ENCODE results near the gene DACH2.
"Not testable (repeated sequence)": the region's sequence is repeated elsewhere in the genome, so short reads cannot be mapped to it uniquely, and the experiment has no call there.

Gene DACH2

GRCh38 chrX:86148024-86148511 is at the start of gene DACH2:
TSS of gene DACH2 (plus strand) at chrX:86148451.
- in situ Hi-C loops (cut with HindIII; ENCODE audit: low sequenced_read_pairs), result no loop called here

GRCh38 chrX:86102341-86102740 is 45.9 kb upstream of the DACH2 start:
- in situ Hi-C loops (cut with HindIII; ENCODE audit: low sequenced_read_pairs), result no loop called here

- in situ Hi-C loops (cut with HindIII; ENCODE audit: low sequenced_read_pairs), result no loop called here
Measured at GRCh38 chrX:86103061-86103460, 45.2 kb upstream of the DACH2 start.

- in situ Hi-C loops (cut with HindIII; ENCODE audit: low sequenced_read_pairs), result no loop called here
Measured at GRCh38 chrX:86104526-86104925, 43.7 kb upstream of the DACH2 start.

GRCh38 chrX:86121916-86122315 is 26.3 kb upstream of the DACH2 start:
- in situ Hi-C loops (cut with HindIII; ENCODE audit: low sequenced_read_pairs), result no loop called here

GRCh38 chrX:86133761-86134160 is 14.5 kb upstream of the DACH2 start:
- in situ Hi-C loops (cut with HindIII; ENCODE audit: low sequenced_read_pairs), result no loop called here

GRCh38 chrX:86137071-86137470 is 11.2 kb upstream of the DACH2 start:
- in situ Hi-C loops (cut with HindIII; ENCODE audit: low sequenced_read_pairs), result no loop called here

- in situ Hi-C loops (cut with HindIII; ENCODE audit: low sequenced_read_pairs), result no loop called here
Measured at GRCh38 chrX:86141786-86142185, 6.5 kb upstream of the DACH2 start.

- in situ Hi-C loops (cut with HindIII; ENCODE audit: low sequenced_read_pairs), result no loop called here
Measured at GRCh38 chrX:86146102-86146501, 2.1 kb upstream of the DACH2 start.

GRCh38 chrX:86148594-86148993 is 343 bp downstream of the DACH2 start:
- in situ Hi-C loops (cut with HindIII; ENCODE audit: low sequenced_read_pairs), result no loop called here

- in situ Hi-C loops (cut with HindIII; ENCODE audit: low sequenced_read_pairs), result no loop called here
Measured at GRCh38 chrX:86149119-86149518, 868 bp downstream of the DACH2 start.

GRCh38 chrX:86154553-86154952 is 6.3 kb downstream of the DACH2 start:
- in situ Hi-C loops (cut with HindIII; ENCODE audit: low sequenced_read_pairs), result no loop called here

GRCh38 chrX:86171366-86171765 is 23.1 kb downstream of the DACH2 start:
- in situ Hi-C loops (cut with HindIII; ENCODE audit: low sequenced_read_pairs), result no loop called here

GRCh38 chrX:86178906-86179305 is 30.7 kb downstream of the DACH2 start:
- in situ Hi-C loops (cut with HindIII; ENCODE audit: low sequenced_read_pairs), result no loop called here

GRCh38 chrX:86181325-86181724 is 33.1 kb downstream of the DACH2 start:
- in situ Hi-C loops (cut with HindIII; ENCODE audit: low sequenced_read_pairs), result not testable (repeated sequence)

GRCh38 chrX:86192827-86193226 is 44.6 kb downstream of the DACH2 start:
- in situ Hi-C loops (cut with HindIII; ENCODE audit: low sequenced_read_pairs), result no loop called here

- in situ Hi-C loops (cut with HindIII; ENCODE audit: low sequenced_read_pairs), result no loop called here
Measured at GRCh38 chrX:86194758-86195157, 46.5 kb downstream of the DACH2 start.

GRCh38 chrX:86195343-86195742 is 47.1 kb downstream of the DACH2 start:
- in situ Hi-C loops (cut with HindIII; ENCODE audit: low sequenced_read_pairs), result no loop called here

- in situ Hi-C loops (cut with HindIII; ENCODE audit: low sequenced_read_pairs), result no loop called here
Measured at GRCh38 chrX:86197815-86198214, 49.6 kb downstream of the DACH2 start.

- in situ Hi-C loops (cut with HindIII; ENCODE audit: low sequenced_read_pairs), result no loop called here
Measured at GRCh38 chrX:86210772-86211171, 62.5 kb downstream of the DACH2 start.

GRCh38 chrX:86215260-86215659 is 67.0 kb downstream of the DACH2 start:
- in situ Hi-C loops (cut with HindIII; ENCODE audit: low sequenced_read_pairs), result no loop called here

- in situ Hi-C loops (cut with HindIII; ENCODE audit: low sequenced_read_pairs), result no loop called here
Measured at GRCh38 chrX:86237482-86237881, 89.2 kb downstream of the DACH2 start.

- in situ Hi-C loops (cut with HindIII; ENCODE audit: low sequenced_read_pairs), result no loop called here
Measured at GRCh38 chrX:86241547-86241946, 93.3 kb downstream of the DACH2 start.

GRCh38 chrX:86263526-86263925 is 115.3 kb downstream of the DACH2 start:
- in situ Hi-C loops (cut with HindIII; ENCODE audit: low sequenced_read_pairs), result no loop called here
